ENCODE results near the gene SLMAP.

Gene SLMAP

GRCh38 chr3:57855281-57855680 is 99.2 kb downstream of the SLMAP start:
- TF ChIP-seq, protein P1, sequence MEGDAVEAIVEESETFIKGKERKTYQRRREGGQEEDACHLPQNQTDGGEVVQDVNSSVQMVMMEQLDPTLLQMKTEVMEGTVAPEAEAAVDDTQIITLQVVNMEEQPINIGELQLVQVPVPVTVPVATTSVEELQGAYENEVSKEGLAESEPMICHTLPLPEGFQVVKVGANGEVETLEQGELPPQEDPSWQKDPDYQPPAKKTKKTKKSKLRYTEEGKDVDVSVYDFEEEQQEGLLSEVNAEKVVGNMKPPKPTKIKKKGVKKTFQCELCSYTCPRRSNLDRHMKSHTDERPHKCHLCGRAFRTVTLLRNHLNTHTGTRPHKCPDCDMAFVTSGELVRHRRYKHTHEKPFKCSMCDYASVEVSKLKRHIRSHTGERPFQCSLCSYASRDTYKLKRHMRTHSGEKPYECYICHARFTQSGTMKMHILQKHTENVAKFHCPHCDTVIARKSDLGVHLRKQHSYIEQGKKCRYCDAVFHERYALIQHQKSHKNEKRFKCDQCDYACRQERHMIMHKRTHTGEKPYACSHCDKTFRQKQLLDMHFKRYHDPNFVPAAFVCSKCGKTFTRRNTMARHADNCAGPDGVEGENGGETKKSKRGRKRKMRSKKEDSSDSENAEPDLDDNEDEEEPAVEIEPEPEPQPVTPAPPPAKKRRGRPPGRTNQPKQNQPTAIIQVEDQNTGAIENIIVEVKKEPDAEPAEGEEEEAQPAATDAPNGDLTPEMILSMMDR (IDR thresholded peaks at IDR 0.05) = no peak

DNA sequence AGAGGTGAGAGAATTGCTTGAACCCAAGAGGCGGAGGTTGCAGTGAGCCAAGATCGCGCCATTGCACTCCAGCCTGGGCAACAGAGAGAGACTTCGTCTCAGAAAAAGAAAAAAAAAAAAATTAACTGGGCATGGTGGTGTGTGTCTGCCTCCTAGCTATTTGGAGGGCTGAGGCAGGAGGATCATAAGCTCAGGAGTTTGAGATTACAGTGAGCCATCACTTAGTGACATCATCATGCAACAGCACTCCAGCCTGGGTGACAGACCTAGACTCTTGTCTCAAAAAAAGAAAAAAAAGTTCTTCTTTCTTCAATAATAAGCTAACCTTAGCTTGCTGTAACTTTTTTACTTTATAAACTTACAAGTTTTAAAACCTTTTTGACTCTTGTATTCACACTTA is 99.8 kb downstream of the SLMAP start:
- TF ChIP-seq, protein P1 (IDR thresholded peaks at IDR 0.05) = no peak

DNA sequence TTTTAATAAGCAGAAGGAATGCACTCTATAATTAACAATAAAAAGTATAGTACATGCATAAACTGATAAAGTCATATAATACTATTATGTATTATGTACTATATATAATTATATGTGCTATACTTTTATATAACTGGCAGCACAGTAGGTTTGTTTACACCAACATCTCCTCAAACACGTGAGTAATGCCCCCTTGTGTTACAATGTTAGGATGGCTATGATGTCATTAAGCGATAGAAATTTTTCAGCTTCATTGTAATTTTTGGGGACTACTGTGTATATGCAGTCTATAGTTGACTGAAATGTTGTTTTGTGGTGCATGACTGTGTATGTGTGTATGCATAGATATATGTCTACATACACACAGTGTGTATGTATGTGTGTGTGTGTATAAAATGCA is 100.6 kb downstream of the SLMAP start:
- TF ChIP-seq, protein P1 (IDR thresholded peaks at IDR 0.05) = no peak

DNA sequence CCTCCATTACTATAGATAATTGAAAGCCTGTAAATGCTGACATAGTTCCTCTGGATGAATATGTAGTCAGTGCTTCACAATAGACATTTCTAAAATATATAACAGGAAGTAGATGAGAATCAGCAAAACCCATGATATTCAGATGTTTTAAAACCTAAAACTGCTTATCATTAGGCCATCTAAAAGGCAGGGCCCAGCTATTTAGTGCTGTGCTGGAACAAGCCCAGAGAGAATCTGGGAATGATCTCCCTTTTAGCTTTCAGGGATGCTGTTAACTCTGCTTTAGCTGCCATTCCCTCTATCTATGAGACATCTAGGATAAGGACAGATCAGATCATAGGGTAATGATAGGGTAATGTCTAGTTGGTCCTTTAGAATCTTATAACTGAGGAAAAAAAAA is 106.8 kb downstream of the SLMAP start:
- TF ChIP-seq, protein P1 (IDR thresholded peaks at IDR 0.05) = no peak

GRCh38 chr3:57863380-57863779 is 107.3 kb downstream of the SLMAP start:
- TF ChIP-seq, protein P1 (IDR thresholded peaks at IDR 0.05) = no peak

GRCh38 chr3:57864853-57865252 is 108.7 kb downstream of the SLMAP start:
- TF ChIP-seq, protein P1 (IDR thresholded peaks at IDR 0.05) = peak; percentile 55

GRCh38 chr3:57872606-57873005 is 116.5 kb downstream of the SLMAP start:
- TF ChIP-seq, protein P1 (IDR thresholded peaks at IDR 0.05) = no peak

DNA sequence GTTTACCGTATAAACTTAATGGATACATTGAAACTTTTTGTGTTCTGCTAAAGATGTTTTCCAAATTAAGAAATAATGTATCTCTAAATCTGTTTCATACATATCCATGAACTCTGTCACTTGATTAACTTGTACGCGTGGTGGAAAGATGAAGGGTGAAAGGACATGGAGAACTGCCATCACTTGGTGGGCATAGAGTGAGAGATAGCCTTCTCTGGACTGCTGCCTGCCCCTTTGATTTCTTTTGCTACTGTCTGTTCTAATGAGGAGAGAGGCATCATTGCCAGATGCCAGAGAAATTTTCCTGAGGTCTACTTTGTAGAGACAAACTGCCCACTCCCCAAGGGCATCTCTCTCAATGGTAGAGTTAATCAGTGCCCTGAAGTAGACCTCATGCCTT is 120.5 kb downstream of the SLMAP start:
- TF ChIP-seq, protein P1 (IDR thresholded peaks at IDR 0.05) = no peak

Measured in LNCAP (cell line).